Tibial artery (tissue), 4 donors: ENCODE data around the gene C11orf42.

Experiments used
- DNase-seq, 2 donors: peaks; one replicate each; pipeline ENCODE4 v3.0.0-alpha.2; 2019
- H3K27ac ChIP-seq, 2 donors: fragments of 200-600 bp; sonication (generic) in 1 of 2; 1 replicate in 1 of 2; 2 replicates in 1 of 2; pipeline ENCODE4 v1.5.1; 2018 to 2019; ENCODE audit warnings: mild to moderate bottlenecking in 1 of 2
- H3K27me3 ChIP-seq, 2 donors: fragments of 200-600 bp; sonication (generic) in 1 of 2; one replicate each; pipeline versions ENCODE4 v1.5.1 to v1.6.0; 2016 to 2019
- H3K36me3 ChIP-seq, 3 donors: fragments of 200-600 bp; sonication (generic) in 2 of 3; one replicate each; pipeline ENCODE4 v1.5.1; 2016 to 2019; ENCODE audit warnings: mild to moderate bottlenecking in 2 of 3
- H3K4me1 ChIP-seq, 4 donors: fragments of 200-600 bp; sonication (generic) in 2 of 4; 1 replicate in 3 of 4; 2 replicates in 1 of 4; pipeline ENCODE4 v1.5.1; 2016 to 2019
- H3K4me3 ChIP-seq, 2 donors: fragments of 200-600 bp; sonication (generic) in 1 of 2; 1 replicate in 1 of 2; 2 replicates in 1 of 2; pipeline ENCODE4 v1.5.1; 2018 to 2019; ENCODE audit warnings: mild to moderate bottlenecking in 2 of 2
- H3K9me3 ChIP-seq, 3 donors: fragments of 200-600 bp; sonication (generic) in 1 of 3; one replicate each; pipeline ENCODE4 v1.5.1; 2016 to 2019
- intact Hi-C: fragments of 100-400 bp; cut with DNase I; formaldehyde crosslinking; loops from one replicate; pipeline ENCODE4 v1.15.0; 2023; ENCODE audit warnings: low total_unique reads
- TF ChIP-seq, protein P1 (sequence below), 2 experiments: fragments of 200-600 bp in 1 of 2; fragments of 450-650 bp in 1 of 2; IDR thresholded peaks; one replicate each; pipeline ENCODE4 v1.5.1; 2017 to 2019; ENCODE audit warnings: antibody characterized with exemption in 2 of 2, mild to moderate bottlenecking in 1 of 2, moderate library complexity in 1 of 2

The C11orf42 gene

GRCh38 chr11:6219359-6219758 lies 14.0 kb downstream of the C11orf42 start:
- intact Hi-C loops, result no loop called here
- Histone ChIP-seq H3K4me1 (no peaks in the 10 kb centered on the region), H3K4me3 (no peak overlapping the region), H3K9me3 (no peaks in the 10 kb centered on the region), H3K27ac (no peak overlapping the region), H3K27me3 (no peaks in the 10 kb centered on the region), H3K36me3 (peaks cover 74 to 97% (median 80%) of the 10 kb centered on the region in 3 donors)
- peak in 1 of 2 donors; percentile 47 for DNase-seq
- TF ChIP-seq, protein P1, sequence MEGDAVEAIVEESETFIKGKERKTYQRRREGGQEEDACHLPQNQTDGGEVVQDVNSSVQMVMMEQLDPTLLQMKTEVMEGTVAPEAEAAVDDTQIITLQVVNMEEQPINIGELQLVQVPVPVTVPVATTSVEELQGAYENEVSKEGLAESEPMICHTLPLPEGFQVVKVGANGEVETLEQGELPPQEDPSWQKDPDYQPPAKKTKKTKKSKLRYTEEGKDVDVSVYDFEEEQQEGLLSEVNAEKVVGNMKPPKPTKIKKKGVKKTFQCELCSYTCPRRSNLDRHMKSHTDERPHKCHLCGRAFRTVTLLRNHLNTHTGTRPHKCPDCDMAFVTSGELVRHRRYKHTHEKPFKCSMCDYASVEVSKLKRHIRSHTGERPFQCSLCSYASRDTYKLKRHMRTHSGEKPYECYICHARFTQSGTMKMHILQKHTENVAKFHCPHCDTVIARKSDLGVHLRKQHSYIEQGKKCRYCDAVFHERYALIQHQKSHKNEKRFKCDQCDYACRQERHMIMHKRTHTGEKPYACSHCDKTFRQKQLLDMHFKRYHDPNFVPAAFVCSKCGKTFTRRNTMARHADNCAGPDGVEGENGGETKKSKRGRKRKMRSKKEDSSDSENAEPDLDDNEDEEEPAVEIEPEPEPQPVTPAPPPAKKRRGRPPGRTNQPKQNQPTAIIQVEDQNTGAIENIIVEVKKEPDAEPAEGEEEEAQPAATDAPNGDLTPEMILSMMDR (IDR thresholded peaks at IDR 0.05), result no peak

DNA sequence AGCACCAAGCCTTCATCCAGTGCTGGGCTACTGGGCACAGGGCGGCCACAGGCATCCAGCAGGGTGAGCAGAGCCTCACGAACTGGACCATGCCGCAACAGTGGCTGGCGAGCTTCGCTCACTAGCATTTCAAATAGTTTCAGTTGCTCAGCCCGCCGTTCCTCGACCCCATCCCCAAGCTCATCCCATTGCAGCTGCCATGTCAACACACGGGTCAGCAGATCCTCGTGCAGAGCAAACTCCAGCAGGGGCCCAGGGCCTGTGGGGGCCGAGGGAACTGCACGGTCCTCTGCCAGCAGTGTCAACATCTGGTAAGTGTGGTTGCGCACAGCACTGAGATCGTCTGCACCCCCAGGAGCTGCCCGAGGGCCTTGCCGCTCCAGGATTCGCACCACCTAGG lies 18.5 kb downstream of the C11orf42 start:
- TF ChIP-seq, protein P1 (IDR thresholded peaks at IDR 0.05), result no peak
- intact Hi-C loops, result no loop called here
- Histone ChIP-seq H3K9me3 (no peaks in the 10 kb centered on the region), H3K27me3 (no peaks in the 10 kb centered on the region), H3K4me3 (no peak overlapping the region), H3K36me3 (peaks cover 40 to 65% (median 50%) of the 10 kb centered on the region in 3 donors), H3K27ac (no peak overlapping the region), H3K4me1 (peaks cover 0 to 12% (median 0%) of the 10 kb centered on the region in 4 donors)
- DNase-seq, result no peak

- Histone ChIP-seq H3K36me3 (peaks cover 34 to 60% (median 44%) of the 10 kb centered on the region in 3 donors), H3K27ac (no peak overlapping the region), H3K27me3 (no peaks in the 10 kb centered on the region), H3K9me3 (no peaks in the 10 kb centered on the region), H3K4me1 (peaks cover 0 to 12% (median 0%) of the 10 kb centered on the region in 4 donors), H3K4me3 (no peak overlapping the region)
- TF ChIP-seq, protein P1 (IDR thresholded peaks at IDR 0.05), result no peak
- intact Hi-C loops, result no loop called here
- DNase-seq, result no peak
Measured at GRCh38 chr11:6224421-6224820, 19.1 kb downstream of the C11orf42 start.

DNA sequence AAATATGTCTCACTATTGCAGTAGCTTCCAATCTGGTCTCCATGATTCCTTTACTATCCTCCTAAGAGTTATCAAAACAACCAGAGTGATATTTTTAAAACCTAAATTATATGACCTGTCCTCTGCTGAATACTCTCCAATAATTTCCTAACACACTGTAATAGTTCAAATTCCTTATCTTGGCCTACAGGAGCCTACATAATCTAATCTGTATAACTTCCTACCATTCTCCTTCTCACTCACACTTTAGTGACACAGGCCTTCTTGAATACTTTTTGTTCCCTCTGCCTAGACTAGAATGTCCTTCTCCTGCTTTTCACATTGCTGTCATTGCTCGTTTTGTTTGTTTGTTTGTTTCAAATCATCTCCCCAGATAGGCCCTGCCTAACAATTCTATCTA lies 19.7 kb downstream of the C11orf42 start:
- DNase-seq, result no peak
- H3K27me3 ChIP-seq, result no peaks in the 10 kb centered on the region
- TF ChIP-seq, protein P1 (IDR thresholded peaks at IDR 0.05), result no peak
- intact Hi-C loops, result loop anchor here (5.0 kb wide), 1 partner anchor 528 kb away; no protein-coding TSS in a partner anchor
- no peak overlapping the region for H3K27ac ChIP-seq
- no peak overlapping the region for H3K4me3 ChIP-seq
- H3K9me3 ChIP-seq, result no peaks in the 10 kb centered on the region
- peaks cover 31 to 54% (median 38%) of the 10 kb centered on the region in 3 donors for H3K36me3 ChIP-seq
- H3K4me1 ChIP-seq, result peaks cover 0 to 12% (median 0%) of the 10 kb centered on the region in 4 donors

GRCh38 chr11:6225896-6226295 lies 20.5 kb downstream of the C11orf42 start:
- TF ChIP-seq, protein P1 (IDR thresholded peaks at IDR 0.05), result no peak
- no peak overlapping the region for H3K4me3 ChIP-seq
- H3K27me3 ChIP-seq, result no peaks in the 10 kb centered on the region
- H3K4me1 ChIP-seq, result peaks cover 0 to 12% (median 2%) of the 10 kb centered on the region in 4 donors
- intact Hi-C loops, result loop anchor here (5.0 kb wide), 1 partner anchor 529 kb away; no protein-coding TSS in a partner anchor
- H3K36me3 ChIP-seq, result peaks cover 29 to 45% (median 31%) of the 10 kb centered on the region in 3 donors
- no peak overlapping the region for H3K27ac ChIP-seq
- DNase-seq, result no peak
- H3K9me3 ChIP-seq, result no peaks in the 10 kb centered on the region
